Measurements from ENCODE around the gene CACTIN. TPM values are rescaled to one million over a fixed set of nuclear protein-coding genes. Genes with fewer than 3 reads are reported as not detected.

Gene CACTIN
- total RNA-seq, 1 donor from 2014 or later: 32.4 TPM

DNA sequence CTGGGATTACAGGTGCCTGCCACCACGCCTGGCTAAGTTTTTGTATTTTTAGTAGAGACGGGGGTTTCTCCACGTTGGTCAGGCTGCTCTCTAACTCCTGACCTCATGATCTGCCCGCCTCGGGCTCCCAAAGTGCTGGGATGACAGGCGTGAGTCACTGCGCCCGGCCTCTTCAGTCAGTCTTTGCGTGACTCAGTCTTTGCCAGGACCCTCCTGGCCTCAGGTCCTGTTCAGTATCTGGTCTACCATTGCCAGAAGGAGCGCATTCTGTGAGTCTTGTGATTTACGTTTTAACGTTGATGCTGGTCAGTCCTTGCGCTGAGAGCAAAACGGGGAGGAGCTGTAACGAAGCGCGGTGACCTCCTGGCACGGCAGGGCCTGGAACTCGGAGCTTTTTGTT is 61.5 kb downstream of the CACTIN start:
- DNase-seq (ENCODE audit: low read depth): peak; percentile 75

DNA sequence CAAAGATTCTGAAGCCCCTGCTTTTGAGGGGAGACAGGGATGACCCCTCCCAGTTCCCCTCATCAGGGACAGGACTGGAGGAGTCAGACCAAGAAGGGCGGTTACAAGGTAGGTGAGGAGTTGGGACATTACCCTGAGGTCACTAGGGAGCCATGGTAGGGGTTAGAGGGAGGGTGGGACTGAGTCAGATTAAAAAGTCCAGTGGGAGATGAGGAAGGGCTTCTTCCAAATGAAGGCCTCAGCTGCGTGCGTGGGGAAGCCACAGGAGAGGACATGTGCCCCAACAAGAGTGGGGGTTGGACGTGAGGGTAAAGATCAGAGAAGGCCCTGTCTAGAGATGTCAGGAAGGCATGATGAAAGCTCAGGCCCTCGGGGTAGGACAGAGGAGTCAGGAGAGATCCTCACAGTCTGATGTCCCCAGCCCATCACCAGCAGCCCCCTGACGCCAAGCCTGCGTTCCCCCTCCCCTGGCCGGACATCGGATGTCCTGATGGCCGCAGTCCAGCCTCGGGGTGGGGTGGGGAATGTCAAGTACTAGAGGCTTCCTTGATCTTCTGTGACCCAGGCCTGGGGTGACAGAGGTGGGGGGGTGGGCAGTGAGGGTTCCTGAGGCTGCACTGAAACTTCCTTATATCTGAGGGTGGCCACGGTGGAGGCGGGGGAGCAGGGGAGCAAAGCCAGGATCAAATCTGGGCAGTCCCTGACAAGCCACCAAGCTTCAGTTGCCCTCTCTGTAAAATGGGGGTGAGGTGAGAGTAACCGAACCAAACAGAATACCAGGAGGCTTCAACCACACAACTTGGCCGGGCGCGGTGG is 62.7 kb downstream of the CACTIN start:
- no peak for DNase-seq (ENCODE audit: low read depth)

Other genes starting within 250 kb of the CACTIN start
- 0.35 and 0.50 TPM in 2 replicates for gene SMIM24, start 146.3 kb downstream of the CACTIN start, total RNA-seq
- 2.1 TPM in 1 of 2 replicates, not detected in the other for gene SMIM44, start 143.3 kb downstream of the CACTIN start, total RNA-seq
- gene DOHH, start 126.1 kb downstream of the CACTIN start, total RNA-seq: 13.5 and 21.6 TPM in 2 replicates
- 45.1 and 60.3 TPM in 2 replicates for gene FZR1, start 120.5 kb downstream of the CACTIN start, total RNA-seq
- gene TEKTIP1, start 87.6 kb downstream of the CACTIN start, total RNA-seq: not detected in 2 replicates
- gene MFSD12, start 69.2 kb downstream of the CACTIN start, total RNA-seq: 156 and 227 TPM in 2 replicates
- gene HMG20B, start 53.8 kb downstream of the CACTIN start, total RNA-seq: 84.2 and 93.8 TPM in 2 replicates
- not detected in 2 replicates for gene GIPC3, start 41.3 kb downstream of the CACTIN start, total RNA-seq
- 0.50 TPM in 1 of 2 replicates, not detected in the other for gene TBXA2R, start 19.9 kb downstream of the CACTIN start, total RNA-seq
- 8.0 and 38.4 TPM in 2 replicates for gene PIP5K1C, start 73.7 kb upstream of the CACTIN start, total RNA-seq
- gene TJP3, start 81.6 kb upstream of the CACTIN start, total RNA-seq: 1.1 and 11.5 TPM in 2 replicates
- gene APBA3, start 134.9 kb upstream of the CACTIN start, total RNA-seq: 24.7 and 26.6 TPM in 2 replicates
- gene MRPL54, start 135.9 kb upstream of the CACTIN start, total RNA-seq: 14.9 and 82.8 TPM in 2 replicates
- not detected in 2 replicates for gene RAX2, start 145.4 kb upstream of the CACTIN start, total RNA-seq
- 0.35 and 0.69 TPM in 2 replicates for gene MATK, start 159.6 kb upstream of the CACTIN start, total RNA-seq
- 0.25 TPM in 1 of 2 replicates, not detected in the other for gene ZFR2, start 242.2 kb upstream of the CACTIN start, total RNA-seq

All from renal cortical epithelial cell (primary cell).